HG02610 (cell line): ENCODE results near the gene ITCH.

Experiments used
- ATAC-seq: cut with Tn5 transposase; IDR thresholded peaks from one replicate; pipeline ENCODE4 v1.9.1; 2021; ENCODE audit warnings: mild to moderate bottlenecking, moderate library complexity; ENCODE audit not compliant: unreplicated experiment

The ITCH gene

GRCh38 chr20:34526466-34526865, 163.4 kb downstream of the ITCH start:
- ATAC-seq: no peak

- no peak for ATAC-seq
These were observed 163.9 kb downstream of the ITCH start for GRCh38 chr20:34527016-34527415.

GRCh38 chr20:34528921-34529297, 165.8 kb downstream of the ITCH start:
- no peak for ATAC-seq

- ATAC-seq: no peak
These were observed 166.7 kb downstream of the ITCH start for GRCh38 chr20:34529742-34530141.

- ATAC-seq: no peak
These were observed 167.3 kb downstream of the ITCH start for GRCh38 chr20:34530342-34530741.

GRCh38 chr20:34531608-34532265, 168.7 kb downstream of the ITCH start:
- no peak for ATAC-seq

- no peak for ATAC-seq
These were observed 169.2 kb downstream of the ITCH start for GRCh38 chr20:34532320-34532719.

- no peak for ATAC-seq
These were observed 169.7 kb downstream of the ITCH start for GRCh38 chr20:34532756-34533155.

GRCh38 chr20:34534391-34535165, 171.5 kb downstream of the ITCH start:
- ATAC-seq: no peak

- no peak for ATAC-seq
These were observed 172.3 kb downstream of the ITCH start for GRCh38 chr20:34535301-34535840.

GRCh38 chr20:34535857-34536256, 172.8 kb downstream of the ITCH start:
- no peak for ATAC-seq

- no peak for ATAC-seq
These were observed 173.8 kb downstream of the ITCH start for GRCh38 chr20:34536798-34537394.

- no peak for ATAC-seq
These were observed 174.6 kb downstream of the ITCH start for GRCh38 chr20:34537651-34538050.

GRCh38 chr20:34538671-34539123, 175.6 kb downstream of the ITCH start:
- no peak for ATAC-seq

- no peak for ATAC-seq
These were observed 176.7 kb downstream of the ITCH start for GRCh38 chr20:34539756-34540155.

GRCh38 chr20:34540596-34541263, 177.7 kb downstream of the ITCH start:
- ATAC-seq: no peak

- no peak for ATAC-seq
These were observed 178.3 kb downstream of the ITCH start for GRCh38 chr20:34541264-34541901.

GRCh38 chr20:34541917-34542316, 178.8 kb downstream of the ITCH start:
- ATAC-seq: no peak

GRCh38 chr20:34542439-34542838, 179.4 kb downstream of the ITCH start:
- no peak for ATAC-seq

- no peak for ATAC-seq
These were observed 180.5 kb downstream of the ITCH start for GRCh38 chr20:34543463-34544056.
